K562 (cell line): ENCODE data around the gene GUCY2D. TPM values are rescaled to one million over a fixed set of nuclear protein-coding genes. Genes with fewer than 3 reads are reported as not detected.

Experiments
- ATAC-seq: fragments of 200-7000 bp; cut with Tn5 transposase; 3 replicates; pipeline ENCODE4 v1.9.1; 2020; ENCODE audit warnings: moderate library complexity
- BruUV-seq: library from RNA; stranded (reverse); fragments of 400-500 nt; replicated peaks from 2 replicates; lab custom pipeline; 2021; lab: Mats Ljungman, UMichigan
- CTCF ChIA-PET: fragments of 300-600 bp; formaldehyde crosslinking; extraction: SDS; loops from one replicate; lab custom pipeline; 2021; ENCODE audit warnings: low intra/inter-chr PET ratio; lab: Yijun Ruan, JAX
- POLR2A ChIA-PET: fragments of 300-600, 350-650 bp; sonication (Branson Sonifier 250); formaldehyde crosslinking; extraction: SDS; loops from one replicate; lab custom pipeline; 2021; ENCODE audit warnings: antibody characterized with exemption, inconsistent platforms; lab: Yijun Ruan, JAX
- DNase-seq, 4 experiments: peaks; one replicate each; pipeline versions ENCODE4 v3.0.0 to v3.0.0-alpha.2; 2011 to 2018; ENCODE audit warnings: low spot score in 3 of 4, mixed read lengths in 3 of 4; ENCODE audit errors: extremely low read depth in 1 of 4
- FAIRE-seq: peaks from 2 replicates; lab custom pipeline; 2011; peaks lifted over from hg19 to GRCh38; lab: Jason Lieb, UNC
- H2AFZ ChIP-seq: 2 replicates; pipeline ENCODE4 v1.6.0; 2011; ENCODE audit warnings: low read depth, low read length, control low read depth, inconsistent platforms
- H3K27ac ChIP-seq: fragments of 200-600 bp; 3 replicates; pipeline ENCODE4 v1.8.0; 2011; ENCODE audit warnings: low read depth, mild to moderate bottlenecking, control low read depth, inconsistent platforms, low read length, moderate library complexity, mixed read lengths; ENCODE audit errors: extremely low read depth
- H3K27me3 ChIP-seq, 2 experiments: fragments of 300-600 bp in 1 of 2; 2 replicates in 1 of 2; 3 replicates in 1 of 2; pipeline versions ENCODE4 v1.6.0 to v1.8.0; 2011; ENCODE audit warnings: inconsistent platforms in 2 of 2, low read length in 2 of 2, mild to moderate bottlenecking in 1 of 2, mixed read lengths in 1 of 2, moderate library complexity in 1 of 2; ENCODE audit not compliant: control insufficient read depth in 2 of 2, insufficient read depth in 2 of 2
- H3K36me3 ChIP-seq: fragments of 300-600 bp; 3 replicates; pipeline ENCODE4 v1.8.0; 2011; ENCODE audit warnings: mild to moderate bottlenecking, low read length, inconsistent platforms; ENCODE audit not compliant: control insufficient read depth, insufficient read depth
- H3K4me1 ChIP-seq, 2 experiments: fragments of 200-600 bp in 1 of 2; replicated peaks in 1 of 2; 2 replicates in 1 of 2; 3 replicates in 1 of 2; pipeline versions ENCODE4 v1.5.1 to v1.8.0; 2011; ENCODE audit warnings: inconsistent platforms in 2 of 2, low read length in 2 of 2, mild to moderate bottlenecking in 1 of 2, mixed read lengths in 1 of 2, moderate library complexity in 1 of 2; ENCODE audit not compliant: control insufficient read depth in 2 of 2, insufficient read depth in 2 of 2
- H3K4me2 ChIP-seq: 2 replicates; pipeline ENCODE4 v1.6.1; 2011; ENCODE audit warnings: low read length, control low read depth, inconsistent platforms, mixed read lengths; ENCODE audit not compliant: insufficient read depth
- H3K4me3 ChIP-seq: fragments of 200-600 bp; sonication (generic), shearing (Covaris generic); 2 replicates; pipeline ENCODE4 v1.5.1; 2016; ENCODE audit warnings: control low read depth, inconsistent platforms
- H3K79me2 ChIP-seq: fragments of 200-600 bp; 3 replicates; pipeline ENCODE4 v1.8.0; 2011; ENCODE audit warnings: low read length, inconsistent platforms; ENCODE audit not compliant: control insufficient read depth, insufficient read depth
- H3K9ac ChIP-seq, 2 experiments: 2 replicates each; pipeline versions ENCODE4 v1.6.0 to v1.6.1; 2011; ENCODE audit warnings: low read depth in 2 of 2, low read length in 2 of 2, control low read depth in 1 of 2, inconsistent platforms in 1 of 2, mild to moderate bottlenecking in 1 of 2, mixed read lengths in 1 of 2; ENCODE audit not compliant: insufficient read depth in 1 of 2
- H3K9me1 ChIP-seq: one replicate; pipeline ENCODE4 v1.6.0; 2011; ENCODE audit warnings: inconsistent platforms, mild to moderate bottlenecking, low read length, moderate library complexity; ENCODE audit not compliant: control insufficient read depth, insufficient read depth
- H3K9me3 ChIP-seq: replicated peaks from 2 replicates; pipeline ENCODE4 v1.5.1; 2011; ENCODE audit warnings: low read depth, low read length, inconsistent platforms; ENCODE audit not compliant: control insufficient read depth, insufficient read depth
- H4K20me1 ChIP-seq: replicated peaks from 2 replicates; pipeline ENCODE4 v1.6.1; 2011; ENCODE audit warnings: low read length, inconsistent platforms, mixed read lengths; ENCODE audit not compliant: control insufficient read depth, insufficient read depth
- CBFA2T3 ChIP-seq: fragments of 450-650 bp; IDR thresholded peaks from 2 replicates; pipeline ENCODE4 v1.6.1; 2017
- EZH2 ChIP-seq: IDR thresholded peaks from 2 replicates; pipeline ENCODE4 v1.6.1; 2012; ENCODE audit warnings: low read depth, mild to moderate bottlenecking, inconsistent platforms, low read length, borderline replicate concordance
- FOSL1 ChIP-seq: fragments of 200-800 bp; sonication (Bioruptor generic); conservative IDR thresholded peaks from 2 replicates; pipeline ENCODE4 v1.6.1; 2016; ENCODE audit warnings: missing genetic modification characterization, missing compliant biosample characterization
- MEIS2 ChIP-seq: fragments of 450-650 bp; IDR thresholded peaks from 2 replicates; pipeline ENCODE4 v1.6.1; 2014; ENCODE audit warnings: mild to moderate bottlenecking; ENCODE audit not compliant: partially characterized antibody
- NONO ChIP-seq, 2 experiments: fragments of 200-400 bp in 1 of 2; fragments of 450-650 bp in 1 of 2; formaldehyde crosslinking in 1 of 2; IDR thresholded peaks; 2 replicates each; pipeline ENCODE4 v1.6.1; 2017; ENCODE audit warnings: low read depth in 2 of 2, mild to moderate bottlenecking in 2 of 2, moderate library complexity in 2 of 2, low read length in 1 of 2
- NUFIP1 ChIP-seq: fragments of 450-650 bp; IDR thresholded peaks from 2 replicates; pipeline ENCODE4 v1.6.1; 2018; ENCODE audit not compliant: partially characterized antibody
- PHF21A ChIP-seq: fragments of 450-650 bp; IDR thresholded peaks from 2 replicates; pipeline ENCODE4 v1.6.1; 2017; ENCODE audit warnings: low read depth, borderline replicate concordance
- PTRF ChIP-seq: fragments of 450-650 bp; IDR thresholded peaks from 2 replicates; pipeline ENCODE4 v1.6.1; 2016; ENCODE audit warnings: mild to moderate bottlenecking, missing genetic modification characterization, missing compliant biosample characterization
- SRSF9 ChIP-seq: fragments of 200-400 bp; formaldehyde crosslinking; IDR thresholded peaks from 2 replicates; pipeline ENCODE4 v1.6.1; 2017; ENCODE audit warnings: low read depth, low read length, borderline replicate concordance
- TAF15 ChIP-seq: fragments of 200-400 bp; formaldehyde crosslinking; IDR thresholded peaks from 2 replicates; pipeline ENCODE4 v1.6.1; 2017; ENCODE audit warnings: mild to moderate bottlenecking, low read depth, low read length, moderate library complexity
- TCF7L2 ChIP-seq: fragments of 150-350 bp; IDR thresholded peaks from 2 replicates; pipeline ENCODE4 v1.6.1; 2016; ENCODE audit warnings: low read depth, mild to moderate bottlenecking, low read length, moderate library complexity
- ZNF184 ChIP-seq: sonication (generic); formaldehyde crosslinking; IDR thresholded peaks from 2 replicates; pipeline ENCODE4 v1.5.0; 2020; ENCODE audit warnings: missing genetic modification reagents
- ZNF79 ChIP-seq: fragments of 250-450 bp; sonication (Bioruptor Pico); IDR thresholded peaks from 2 replicates; pipeline ENCODE4 v1.4.0; 2020; ENCODE audit warnings: low read depth, mild to moderate bottlenecking, moderate library complexity
- ZSCAN29 ChIP-seq: fragments of 450-650 bp; IDR thresholded peaks from 2 replicates; pipeline ENCODE4 v1.6.1; 2017
- WGBS: fragments of 100-300 bp; shearing (Covaris generic); methylation state at CpG from one replicate; pipeline ENCODE4 v1.1.6; 2016; ENCODE audit warnings: low coverage, mixed read lengths; ENCODE audit not compliant: insufficient coverage; ENCODE audit errors: missing lambda C conversion rate; 5-methylcytosine and 5-hydroxymethylcytosine counted together
- in situ Hi-C: fragments of 300-500 bp; cut with MboI; formaldehyde crosslinking; loops from 4 replicates; pipeline ENCODE4 v1.15.0; 2018; ENCODE audit warnings: inconsistent platforms, mixed read lengths
- intact Hi-C: fragments of 100-400 bp; cut with micrococcal nuclease; formaldehyde crosslinking; loops from 2 replicates; pipeline ENCODE4 v1.14.2; 2022
- polyA plus RNA-seq, 8 experiments: library from polyadenylated mRNA; depleted of rRNA in 4 of 8; stranded (reverse) in 5 of 8; unstranded in 3 of 8; fragments of >200 nt; fragmentation: Nextera tagmentation in 2 of 8; fragmentation: Illumina TruSeq in 1 of 8; extraction: Ambion mirVana in 2 of 8; extraction: Trizol in 1 of 8; gene quantifications; 2 replicates each; pipeline versions ENCODE4 v1.2.1 to v1.2.3, GENCODE V29; 2011 to 2014; ENCODE audit warnings: inconsistent platforms in 1 of 8, missing spikeins in 1 of 8
- total RNA-seq, 7 experiments: library from RNA; depleted of rRNA in 6 of 7; stranded (reverse); fragments of >200 nt in 6 of 7; fragmentation: Illumina TruSeq in 2 of 7; extraction: Trizol in 2 of 7; gene quantifications; 2 replicates each; pipeline versions ENCODE4 v1.2.1 to v1.2.3, GENCODE V29; 2011 to 2021; ENCODE audit warnings: low replicate concordance in 1 of 7
- TF ChIP-seq, protein P1 (sequence below): sonication (generic); IDR thresholded peaks from 2 replicates; pipeline ENCODE4 v1.6.1; 2016
- TF ChIP-seq, protein P2 (sequence below): fragments of 450-650 bp; IDR thresholded peaks from 2 replicates; pipeline ENCODE4 v1.6.1; 2018; ENCODE audit not compliant: partially characterized antibody

Gene GUCY2D
- total and polyA plus RNA-seq, 9 of the 15 experiments (the other 6 are each of a cell fraction or from before 2014, with no cell fraction given), result 0.05 TPM; not detected in 8

DNA sequence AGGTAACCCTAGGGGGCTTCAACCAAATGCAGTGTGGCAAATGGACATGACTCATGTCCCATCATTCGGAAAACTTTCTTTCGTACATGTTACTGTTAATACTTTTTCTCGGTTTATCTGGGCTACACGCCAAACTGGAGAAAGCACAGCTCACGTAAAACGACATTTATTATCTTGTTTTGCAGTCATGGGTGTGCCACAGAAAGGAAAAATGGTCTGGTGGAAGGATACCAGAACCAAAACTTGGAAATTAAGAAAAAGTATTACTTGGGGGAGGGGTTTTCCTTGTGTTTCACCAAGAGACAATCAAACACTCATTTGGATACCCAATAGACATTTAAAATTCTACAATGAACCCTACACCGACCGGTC is 60.0 kb downstream of the GUCY2D start (continued):
- TF ChIP-seq FOSL1 (tag), result peak; percentile 22; the same call in 1 of the 2 replicates
- peak; percentile 53 for TF ChIP-seq CBFA2T3
- TF ChIP-seq, all 486 proteins: peak for 7

DNA sequence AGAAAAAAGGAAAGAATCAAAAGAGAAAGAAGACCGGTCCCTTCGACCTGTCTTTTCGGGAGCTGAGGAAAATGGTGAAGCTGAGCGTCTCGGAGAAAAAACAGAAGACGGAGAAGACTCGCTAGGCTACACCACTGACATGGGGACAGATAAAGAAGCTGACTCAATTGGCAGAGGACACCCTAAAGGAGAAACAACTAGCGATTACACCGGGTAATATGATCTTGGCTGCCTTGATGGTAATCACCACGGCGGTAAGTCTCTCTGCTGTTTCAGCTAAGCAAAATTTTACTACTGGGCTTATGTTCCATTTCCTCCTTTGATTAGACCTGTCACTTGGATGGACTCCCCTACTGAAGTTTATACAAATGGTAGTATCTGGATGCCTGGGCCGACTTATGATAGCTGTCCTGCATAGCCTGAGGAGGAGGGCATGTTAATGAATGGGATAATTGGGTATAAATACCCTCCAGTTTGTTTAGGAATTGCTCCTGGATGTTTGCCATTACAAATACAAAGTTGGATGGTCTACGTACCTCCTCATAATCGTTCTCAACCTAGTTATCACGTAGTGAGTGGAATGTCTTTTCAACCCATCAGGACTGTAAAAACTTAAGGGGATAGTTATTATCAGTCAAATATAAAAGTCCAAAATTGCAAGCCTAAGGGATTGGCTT is 60.5 kb downstream of the GUCY2D start:
- Histone ChIP-seq H3K9me1 (no peaks in the 10 kb centered on the region), H3K36me3 (no peaks in the 10 kb centered on the region), H3K4me1 (peaks cover 8% of the 10 kb centered on the region in 2 experiments; a peak in 4 of 5 replicates), H3K27me3 (0 out of 5 replicates have a peak, but pooled peaks cover 0 to 3% of the 10 kb centered on the region in 2 experiments), H3K4me2 (peak overlapping the region; percentile 76), H3K9ac (peak overlapping the region; percentile 52 to 66; a peak in 3 of 4 replicates), H3K9me3 (no peaks in the 10 kb centered on the region), H3K27ac (peak overlapping the region; percentile 52), H4K20me1 (no peaks in the 10 kb centered on the region), H3K79me2 (no peaks in the 10 kb centered on the region), H3K4me3 (peak overlapping the region; percentile 24), H2AFZ (peak overlapping the region; percentile 87)
- ATAC-seq, result peak; percentile 75
- in situ Hi-C loops, result loop anchor here (25.0 kb wide), 2 partner anchors 724 to 924 kb away; partner anchors contain the start of gene MFSD6L
- 0% methylated on average over 15 of the region's 15 CpGs for WGBS
- ChIA-PET POLR2A (interaction anchor here (1.0 to 2.2 kb wide), 4 partner anchors 8 to 206 kb away, joined by 3 to 9 read pairs (median 5); partner anchors contain the start of gene NAA38), CTCF (interaction anchor here (0.9 to 3.5 kb wide), 2 partner anchors 17 to 48 kb away, joined by 3 to 18 read pairs; no protein-coding TSS in a partner anchor)
- FAIRE-seq, result peak; percentile 87
- BruUV-seq, result no TSS peak
- peak in 2 of 4 experiments; percentile 58 to 64 for DNase-seq
- intact Hi-C loops, result no loop called here
- TF ChIP-seq ZNF79 (no peak), ZNF184 (CRISPR knock-in tag) (no peak), NUFIP1 (no peak), MEIS2 (peak; percentile 58), PTRF (tag) (no peak), EZH2 (no peak), NONO (IDR thresholded peaks at IDR 0.05; ENCODE audit: low read depth in 2 of 2, low read length in 1 of 2) (0 out of 4 replicates have a peak, but pooled peaks of 1 of the 2 experiments have one; percentile 35), ZSCAN29 (no peak), PHF21A (no peak), SRSF9 (no peak), TAF15 (no peak), TCF7L2 (peak; percentile 62; the same call in 1 of the 2 replicates)
- TF ChIP-seq, protein P1, sequence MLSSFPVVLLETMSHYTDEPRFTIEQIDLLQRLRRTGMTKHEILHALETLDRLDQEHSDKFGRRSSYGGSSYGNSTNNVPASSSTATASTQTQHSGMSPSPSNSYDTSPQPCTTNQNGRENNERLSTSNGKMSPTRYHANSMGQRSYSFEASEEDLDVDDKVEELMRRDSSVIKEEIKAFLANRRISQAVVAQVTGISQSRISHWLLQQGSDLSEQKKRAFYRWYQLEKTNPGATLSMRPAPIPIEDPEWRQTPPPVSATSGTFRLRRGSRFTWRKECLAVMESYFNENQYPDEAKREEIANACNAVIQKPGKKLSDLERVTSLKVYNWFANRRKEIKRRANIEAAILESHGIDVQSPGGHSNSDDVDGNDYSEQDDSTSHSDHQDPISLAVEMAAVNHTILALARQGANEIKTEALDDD, result peak; percentile 78
- TF ChIP-seq, protein P2, sequence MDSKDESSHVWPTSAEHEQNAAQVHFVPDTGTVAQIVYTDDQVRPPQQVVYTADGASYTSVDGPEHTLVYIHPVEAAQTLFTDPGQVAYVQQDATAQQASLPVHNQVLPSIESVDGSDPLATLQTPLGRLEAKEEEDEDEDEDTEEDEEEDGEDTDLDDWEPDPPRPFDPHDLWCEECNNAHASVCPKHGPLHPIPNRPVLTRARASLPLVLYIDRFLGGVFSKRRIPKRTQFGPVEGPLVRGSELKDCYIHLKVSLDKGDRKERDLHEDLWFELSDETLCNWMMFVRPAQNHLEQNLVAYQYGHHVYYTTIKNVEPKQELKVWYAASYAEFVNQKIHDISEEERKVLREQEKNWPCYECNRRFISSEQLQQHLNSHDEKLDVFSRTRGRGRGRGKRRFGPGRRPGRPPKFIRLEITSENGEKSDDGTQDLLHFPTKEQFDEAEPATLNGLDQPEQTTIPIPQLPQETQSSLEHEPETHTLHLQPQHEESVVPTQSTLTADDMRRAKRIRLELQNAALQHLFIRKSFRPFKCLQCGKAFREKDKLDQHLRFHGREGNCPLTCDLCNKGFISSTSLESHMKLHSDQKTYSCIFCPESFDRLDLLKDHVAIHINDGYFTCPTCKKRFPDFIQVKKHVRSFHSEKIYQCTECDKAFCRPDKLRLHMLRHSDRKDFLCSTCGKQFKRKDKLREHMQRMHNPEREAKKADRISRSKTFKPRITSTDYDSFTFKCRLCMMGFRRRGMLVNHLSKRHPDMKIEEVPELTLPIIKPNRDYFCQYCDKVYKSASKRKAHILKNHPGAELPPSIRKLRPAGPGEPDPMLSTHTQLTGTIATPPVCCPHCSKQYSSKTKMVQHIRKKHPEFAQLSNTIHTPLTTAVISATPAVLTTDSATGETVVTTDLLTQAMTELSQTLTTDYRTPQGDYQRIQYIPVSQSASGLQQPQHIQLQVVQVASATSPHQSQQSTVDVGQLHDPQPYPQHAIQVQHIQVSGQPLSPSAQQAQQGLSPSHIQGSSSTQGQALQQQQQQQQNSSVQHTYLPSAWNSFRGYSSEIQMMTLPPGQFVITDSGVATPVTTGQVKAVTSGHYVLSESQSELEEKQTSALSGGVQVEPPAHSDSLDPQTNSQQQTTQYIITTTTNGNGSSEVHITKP, result peak; percentile 98
